Measurements from ENCODE around the gene CHMP4A. TPM values are rescaled to one million over a fixed set of nuclear protein-coding genes. Genes with fewer than 3 reads are reported as not detected.

CHMP4A gene
- total and polyA plus RNA-seq, 9 of the 15 experiments (the other 6 are each of a cell fraction or from before 2014, with no cell fraction given): 28.8 to 104 (median 52.7) TPM

DNA sequence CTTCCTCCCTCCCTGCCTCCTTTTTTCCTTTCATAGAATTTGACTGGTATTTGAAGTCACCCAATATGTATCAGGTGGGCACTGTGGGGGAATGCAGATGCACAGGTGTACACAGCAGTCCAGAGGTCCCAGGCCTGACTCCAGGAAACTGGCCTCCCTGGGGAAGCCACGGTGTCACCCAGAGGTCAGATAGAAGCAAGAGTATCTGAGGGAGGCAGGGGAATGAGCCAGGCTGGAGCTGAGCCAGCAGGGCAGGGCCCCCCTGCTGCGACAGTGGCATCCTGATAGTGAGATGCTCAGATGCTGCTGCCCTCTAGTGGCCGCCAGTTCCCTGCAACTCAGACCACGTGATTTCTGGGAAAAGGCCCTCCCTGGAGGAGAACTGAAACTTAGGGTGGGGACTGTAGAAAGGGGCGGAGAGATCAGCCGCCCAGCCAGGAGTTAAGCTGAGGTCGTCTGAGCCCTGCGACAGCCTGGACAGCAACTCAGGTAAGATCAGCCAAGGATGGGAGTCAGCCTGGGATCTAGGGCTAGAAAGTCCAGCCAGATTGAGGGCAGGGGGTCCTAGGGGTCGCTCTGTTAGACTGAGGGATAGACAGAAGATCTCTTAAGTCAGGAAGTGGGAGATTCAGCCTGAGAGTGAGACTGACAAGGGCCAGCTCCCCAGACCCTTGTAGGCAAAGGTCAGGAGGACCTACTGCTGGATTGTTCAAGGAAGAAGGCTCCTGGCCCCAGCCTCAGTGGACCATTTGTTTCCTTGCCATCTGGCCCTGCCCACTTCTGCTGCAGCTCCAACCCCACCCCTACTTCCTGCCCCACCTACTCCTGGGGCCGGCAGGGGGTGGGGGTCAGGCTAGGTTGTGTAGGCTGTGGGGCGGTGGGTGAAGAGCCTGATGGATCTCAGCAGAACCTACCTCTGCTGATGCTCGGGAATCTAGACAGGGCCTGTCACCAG, 52.2 kb downstream of the CHMP4A start, which contains the start of gene IRF9 (continued):
- TF ChIP-seq, protein P1, sequence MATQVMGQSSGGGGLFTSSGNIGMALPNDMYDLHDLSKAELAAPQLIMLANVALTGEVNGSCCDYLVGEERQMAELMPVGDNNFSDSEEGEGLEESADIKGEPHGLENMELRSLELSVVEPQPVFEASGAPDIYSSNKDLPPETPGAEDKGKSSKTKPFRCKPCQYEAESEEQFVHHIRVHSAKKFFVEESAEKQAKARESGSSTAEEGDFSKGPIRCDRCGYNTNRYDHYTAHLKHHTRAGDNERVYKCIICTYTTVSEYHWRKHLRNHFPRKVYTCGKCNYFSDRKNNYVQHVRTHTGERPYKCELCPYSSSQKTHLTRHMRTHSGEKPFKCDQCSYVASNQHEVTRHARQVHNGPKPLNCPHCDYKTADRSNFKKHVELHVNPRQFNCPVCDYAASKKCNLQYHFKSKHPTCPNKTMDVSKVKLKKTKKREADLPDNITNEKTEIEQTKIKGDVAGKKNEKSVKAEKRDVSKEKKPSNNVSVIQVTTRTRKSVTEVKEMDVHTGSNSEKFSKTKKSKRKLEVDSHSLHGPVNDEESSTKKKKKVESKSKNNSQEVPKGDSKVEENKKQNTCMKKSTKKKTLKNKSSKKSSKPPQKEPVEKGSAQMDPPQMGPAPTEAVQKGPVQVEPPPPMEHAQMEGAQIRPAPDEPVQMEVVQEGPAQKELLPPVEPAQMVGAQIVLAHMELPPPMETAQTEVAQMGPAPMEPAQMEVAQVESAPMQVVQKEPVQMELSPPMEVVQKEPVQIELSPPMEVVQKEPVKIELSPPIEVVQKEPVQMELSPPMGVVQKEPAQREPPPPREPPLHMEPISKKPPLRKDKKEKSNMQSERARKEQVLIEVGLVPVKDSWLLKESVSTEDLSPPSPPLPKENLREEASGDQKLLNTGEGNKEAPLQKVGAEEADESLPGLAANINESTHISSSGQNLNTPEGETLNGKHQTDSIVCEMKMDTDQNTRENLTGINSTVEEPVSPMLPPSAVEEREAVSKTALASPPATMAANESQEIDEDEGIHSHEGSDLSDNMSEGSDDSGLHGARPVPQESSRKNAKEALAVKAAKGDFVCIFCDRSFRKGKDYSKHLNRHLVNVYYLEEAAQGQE (IDR thresholded peaks at IDR 0.05; ENCODE audit: borderline replicate concordance): peak; percentile 87
- TF ChIP-seq, protein P1 (CRISPR knock-in tag; IDR thresholded peaks at IDR 0.05; ENCODE audit: low read depth): peak; percentile 19; the same call in 1 of the 2 replicates
- TF ChIP-seq KLF16 (IDR thresholded peaks at IDR 0.05) (0 out of 2 replicates have a peak, but pooled peaks have one; percentile 32), PHB (CRISPR knock-in tag; IDR thresholded peaks at IDR 0.05) (no peak), PTTG1 (tag; IDR thresholded peaks at IDR 0.05; ENCODE audit: low read depth) (no peak), TEAD2 (tag; IDR thresholded peaks at IDR 0.05) (no peak), RHOXF2B (CRISPR knock-in tag; conservative IDR thresholded peaks at IDR 0.05) (no peak), ZBTB1 (CRISPR knock-in tag; IDR thresholded peaks at IDR 0.05; ENCODE audit: borderline replicate concordance, low read depth) (no peak), MXI1 (IDR thresholded peaks at IDR 0.05; ENCODE audit: low read depth, low read length) (no peak), NUFIP1 (IDR thresholded peaks at IDR 0.05; ENCODE audit: partially characterized antibody) (no peak)
- TF ChIP-seq, protein P2, sequence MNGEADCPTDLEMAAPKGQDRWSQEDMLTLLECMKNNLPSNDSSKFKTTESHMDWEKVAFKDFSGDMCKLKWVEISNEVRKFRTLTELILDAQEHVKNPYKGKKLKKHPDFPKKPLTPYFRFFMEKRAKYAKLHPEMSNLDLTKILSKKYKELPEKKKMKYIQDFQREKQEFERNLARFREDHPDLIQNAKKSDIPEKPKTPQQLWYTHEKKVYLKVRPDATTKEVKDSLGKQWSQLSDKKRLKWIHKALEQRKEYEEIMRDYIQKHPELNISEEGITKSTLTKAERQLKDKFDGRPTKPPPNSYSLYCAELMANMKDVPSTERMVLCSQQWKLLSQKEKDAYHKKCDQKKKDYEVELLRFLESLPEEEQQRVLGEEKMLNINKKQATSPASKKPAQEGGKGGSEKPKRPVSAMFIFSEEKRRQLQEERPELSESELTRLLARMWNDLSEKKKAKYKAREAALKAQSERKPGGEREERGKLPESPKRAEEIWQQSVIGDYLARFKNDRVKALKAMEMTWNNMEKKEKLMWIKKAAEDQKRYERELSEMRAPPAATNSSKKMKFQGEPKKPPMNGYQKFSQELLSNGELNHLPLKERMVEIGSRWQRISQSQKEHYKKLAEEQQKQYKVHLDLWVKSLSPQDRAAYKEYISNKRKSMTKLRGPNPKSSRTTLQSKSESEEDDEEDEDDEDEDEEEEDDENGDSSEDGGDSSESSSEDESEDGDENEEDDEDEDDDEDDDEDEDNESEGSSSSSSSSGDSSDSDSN (IDR thresholded peaks at IDR 0.05; ENCODE audit: borderline replicate concordance in 1 of 2, low read depth in 2 of 2, low read length in 2 of 2): no peak
- TF ChIP-seq, protein P3, sequence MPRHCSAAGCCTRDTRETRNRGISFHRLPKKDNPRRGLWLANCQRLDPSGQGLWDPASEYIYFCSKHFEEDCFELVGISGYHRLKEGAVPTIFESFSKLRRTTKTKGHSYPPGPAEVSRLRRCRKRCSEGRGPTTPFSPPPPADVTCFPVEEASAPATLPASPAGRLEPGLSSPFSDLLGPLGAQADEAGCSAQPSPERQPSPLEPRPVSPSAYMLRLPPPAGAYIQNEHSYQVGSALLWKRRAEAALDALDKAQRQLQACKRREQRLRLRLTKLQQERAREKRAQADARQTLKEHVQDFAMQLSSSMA (CRISPR knock-in tag; IDR thresholded peaks at IDR 0.05): no peak

Data from K562 (cell line).